Posterior cingulate gyrus (tissue), 11 donors: ENCODE results near the gene PTOV1.

Experiments
- DNase-seq, 10 donors: peaks; one replicate each; pipeline versions ENCODE4 v3.0.0 to v3.0.0-alpha.2; 2020 to 2021; ENCODE audit warnings: mixed read lengths in 3 of 10
- intact Hi-C: fragments of 100-400 bp; cut with DNase I; formaldehyde crosslinking; loops from one replicate; pipeline ENCODE4 v1.15.1; 2023

Gene PTOV1

GRCh38 chr19:49895566-49896297 is 44.8 kb downstream of the PTOV1 start:
- DNase-seq = no peak
- intact Hi-C loops = no loop called here

DNA sequence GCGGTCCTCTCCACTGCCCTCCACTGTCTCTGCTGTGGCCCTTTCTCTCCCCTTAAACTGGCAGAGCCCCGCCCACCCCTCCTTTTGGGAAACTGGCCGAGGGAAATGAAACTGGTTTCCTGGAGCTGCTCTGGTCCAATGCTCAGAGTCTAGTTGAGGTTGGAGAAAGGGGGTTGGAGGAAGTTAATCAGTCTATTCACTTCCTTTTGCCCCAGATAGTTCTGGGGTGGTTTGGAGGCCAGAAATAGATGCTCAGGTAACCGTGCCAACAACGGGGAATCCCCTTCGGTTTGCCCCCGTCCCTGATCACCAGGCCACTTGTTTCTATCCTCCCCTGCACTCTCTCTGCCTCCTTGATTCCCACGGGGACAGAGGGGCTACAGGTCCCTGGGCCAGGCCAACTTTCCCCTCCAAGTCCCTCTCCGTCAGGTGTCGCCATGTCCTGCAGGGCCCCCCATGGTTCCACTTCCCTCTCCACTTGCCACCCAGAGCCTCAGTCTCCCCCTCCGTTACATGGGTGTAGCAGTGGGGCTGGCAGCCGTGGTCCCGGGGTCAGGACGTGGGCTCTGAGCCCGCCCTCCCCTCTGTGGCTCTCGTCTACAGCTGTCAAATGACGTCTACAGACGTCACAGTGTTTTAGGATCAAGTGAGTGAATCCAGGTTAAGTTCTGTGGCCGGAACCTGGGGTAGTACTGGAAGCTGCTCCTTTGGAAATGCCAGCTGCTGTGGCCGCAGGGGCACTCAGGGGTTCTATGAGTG is 46.1 kb downstream of the PTOV1 start, which contains the start of gene IL4I1:
Gene IL4I1, minus strand, starts transcription at position 25 of the 759 bp plus-strand sequence. CDS start 727 bp downstream, outside the sequence.
- intact Hi-C loops = no loop called here

GRCh38 chr19:49904136-49904535 is 53.2 kb downstream of the PTOV1 start:
- intact Hi-C loops = no loop called here
- DNase-seq = no peak

More for the DNA sequence above, 46.1 kb downstream of the PTOV1 start, which contains the start of gene IL4I1:
- no peak for DNase-seq

DNA sequence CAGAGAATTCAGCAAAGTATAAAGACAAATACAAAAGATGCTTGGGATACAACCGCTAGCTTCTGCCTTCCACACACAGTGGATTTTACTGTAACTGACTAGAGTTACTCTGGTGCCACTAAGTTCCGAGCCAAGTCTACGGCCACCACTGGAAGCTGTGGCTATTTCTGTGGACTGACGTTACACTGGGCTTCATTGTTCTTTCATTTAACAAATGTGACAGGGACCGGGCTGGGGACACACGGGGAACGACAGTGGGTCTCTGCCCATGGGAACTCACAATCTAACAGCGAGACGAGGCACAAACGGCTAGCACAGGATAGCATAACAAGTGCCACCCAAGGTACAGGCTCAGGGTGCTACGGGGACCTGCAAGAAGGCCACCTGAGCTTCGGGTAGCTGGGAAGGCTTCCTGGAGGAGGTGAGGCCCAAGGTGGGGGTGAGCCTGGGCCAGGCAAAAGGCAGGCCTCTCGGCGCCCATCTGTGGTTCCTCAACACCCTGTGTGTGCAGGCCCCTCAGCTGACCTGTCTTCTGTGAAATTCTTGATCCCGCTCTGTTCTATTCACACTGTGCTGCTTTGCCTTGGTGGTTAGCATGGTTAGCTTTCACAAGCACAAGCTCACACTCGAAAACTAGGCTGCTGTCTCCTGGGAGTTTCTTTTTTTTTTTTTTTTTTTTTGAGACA is 56.1 kb downstream of the PTOV1 start:
- DNase-seq = peak in 1 of 10 donors; percentile 43
- intact Hi-C loops = no loop called here

DNA sequence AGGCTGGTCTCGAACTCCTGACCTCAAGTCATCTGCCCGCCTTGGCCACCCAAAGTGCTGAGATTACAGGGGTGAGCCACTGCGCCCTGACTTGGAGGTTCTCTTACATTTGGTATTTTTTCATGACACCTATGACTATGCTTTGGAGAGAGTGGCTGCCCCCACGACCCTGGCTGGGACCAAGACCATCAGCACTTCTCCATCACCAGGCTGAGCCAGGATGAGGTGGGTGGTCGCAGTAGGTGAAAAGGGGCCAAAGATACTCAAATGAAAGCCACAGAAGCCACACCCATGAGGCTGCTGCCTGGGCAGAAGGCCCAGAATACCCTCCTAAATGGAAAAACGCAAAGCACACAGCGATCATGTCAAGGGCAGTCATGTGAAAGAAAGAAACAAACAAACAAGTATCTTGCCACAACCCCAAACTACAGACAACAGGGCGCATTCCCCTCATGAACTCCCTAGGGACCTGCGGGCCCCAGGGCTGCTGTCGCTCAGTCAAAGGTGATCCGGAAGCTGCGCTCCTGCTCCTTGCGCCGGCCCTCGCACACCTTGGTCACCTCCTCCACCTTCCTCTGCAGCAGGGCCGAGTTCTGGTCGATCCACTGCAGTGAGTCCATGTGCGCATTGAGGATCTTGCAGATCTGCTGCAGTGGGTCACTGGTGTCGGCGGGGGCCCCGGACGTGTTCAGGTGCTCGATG is 56.9 kb downstream of the PTOV1 start:
- intact Hi-C loops = no loop called here
- DNase-seq = no peak

GRCh38 chr19:49908480-49909420 is 57.8 kb downstream of the PTOV1 start:
- no peak for DNase-seq
- intact Hi-C loops = no loop called here

- intact Hi-C loops = no loop called here
- DNase-seq = no peak
These were observed 59.2 kb downstream of the PTOV1 start for GRCh38 chr19:49910179-49910578.
